Hematopoietic multipotent progenitor cell treated with erythropoietin and hydrocortisone succinate and interleukin-3 and kit ligand, for 15 days (in vitro differentiated cells): Measurements from ENCODE around the gene CRAMP1.
"Not testable (repeated sequence)": the region's sequence is repeated elsewhere in the genome, so short reads cannot be mapped to it uniquely, and the experiment has no call there.

Experiments used
- DNase-seq: peaks from one replicate; pipeline ENCODE4 v3.0.0-alpha.2; 2015; ENCODE audit warnings: low spot score

CRAMP1 gene

GRCh38 chr16:1612320-1613111, at the start of gene CRAMP1:
Gene CRAMP1 (plus strand): TSS chr16:1612360. CDS start chr16:1614640, 2,280 bp downstream.
- DNase-seq: peak; percentile 15

GRCh38 chr16:1563786-1564185, 48.4 kb upstream of the CRAMP1 start:
- no peak for DNase-seq

GRCh38 chr16:1564325-1564724, 47.8 kb upstream of the CRAMP1 start:
- DNase-seq: no peak

GRCh38 chr16:1565083-1565805, 46.9 kb upstream of the CRAMP1 start:
- DNase-seq: no peak

- DNase-seq: no peak
These were observed 44.2 kb upstream of the CRAMP1 start for GRCh38 chr16:1567988-1568387.

GRCh38 chr16:1571012-1571671, 41.0 kb upstream of the CRAMP1 start:
- DNase-seq: no peak

GRCh38 chr16:1572673-1573072, 39.5 kb upstream of the CRAMP1 start:
- no peak for DNase-seq

- DNase-seq: no peak
These were observed 38.9 kb upstream of the CRAMP1 start for GRCh38 chr16:1573301-1573700.

- no peak for DNase-seq
These were observed 36.6 kb upstream of the CRAMP1 start for GRCh38 chr16:1575578-1575977.

GRCh38 chr16:1579214-1579613, 32.9 kb upstream of the CRAMP1 start:
- no peak for DNase-seq

GRCh38 chr16:1580256-1580655, 31.9 kb upstream of the CRAMP1 start:
- no peak for DNase-seq

GRCh38 chr16:1580956-1581355, 31.2 kb upstream of the CRAMP1 start:
- DNase-seq: no peak

GRCh38 chr16:1581804-1582203, 30.4 kb upstream of the CRAMP1 start:
- no peak for DNase-seq

- no peak for DNase-seq
These were observed 29.0 kb upstream of the CRAMP1 start for GRCh38 chr16:1583180-1583579.

- no peak for DNase-seq
These were observed 27.2 kb upstream of the CRAMP1 start for GRCh38 chr16:1584926-1585484.

GRCh38 chr16:1590366-1590765, 21.8 kb upstream of the CRAMP1 start:
- DNase-seq: no peak

- no peak for DNase-seq
These were observed 21.0 kb upstream of the CRAMP1 start for GRCh38 chr16:1590930-1591705.

GRCh38 chr16:1592446-1592845, 19.7 kb upstream of the CRAMP1 start:
- DNase-seq: no peak

- not testable (repeated sequence) for DNase-seq
These were observed 16.6 kb upstream of the CRAMP1 start for GRCh38 chr16:1595511-1595910.

- DNase-seq: no peak
These were observed 15.6 kb upstream of the CRAMP1 start for GRCh38 chr16:1596516-1596915.

GRCh38 chr16:1597154-1597553, 15.0 kb upstream of the CRAMP1 start:
- DNase-seq: no peak

- no peak for DNase-seq
These were observed 11.1 kb upstream of the CRAMP1 start for GRCh38 chr16:1601031-1601430.
